SK-N-SH (cell line): ENCODE measurements around the gene GALE.
"Not testable (repeated sequence)": the region's sequence is repeated elsewhere in the genome, so short reads cannot be mapped to it uniquely, and the experiment has no call there.

ENCODE experiments used
- NFIC ChIP-seq: IDR thresholded peaks from 2 replicates; pipeline ENCODE4 v1.4.0; 2012; ENCODE audit warnings: borderline replicate concordance
- POLR2AphosphoS5 ChIP-seq: IDR thresholded peaks from 2 replicates; pipeline ENCODE4 v1.6.1; 2012; ENCODE audit warnings: low read depth, low read length
- RFX5 ChIP-seq: IDR thresholded peaks from 2 replicates; pipeline ENCODE4 v1.6.1; 2012; ENCODE audit warnings: mild to moderate bottlenecking, improper control_type of control experiment, low read length
- TAF1 ChIP-seq: IDR thresholded peaks from 2 replicates; pipeline ENCODE4 v1.6.1; 2012; ENCODE audit warnings: low read depth, mild to moderate bottlenecking, low read length, moderate library complexity, borderline replicate concordance
- TF ChIP-seq, protein P1 (sequence below): fragments of 200-600 bp; sonication (generic); IDR thresholded peaks from 2 replicates; pipeline ENCODE4 v1.6.1; 2017; ENCODE audit warnings: antibody characterized with exemption, mild to moderate bottlenecking, moderate library complexity
- TF ChIP-seq, protein P2 (sequence below): fragments of 150-350 bp; IDR thresholded peaks from 2 replicates; pipeline ENCODE4 v1.6.1; 2017; ENCODE audit warnings: antibody characterized with exemption, low read length, low read depth, borderline replicate concordance

DNA sequence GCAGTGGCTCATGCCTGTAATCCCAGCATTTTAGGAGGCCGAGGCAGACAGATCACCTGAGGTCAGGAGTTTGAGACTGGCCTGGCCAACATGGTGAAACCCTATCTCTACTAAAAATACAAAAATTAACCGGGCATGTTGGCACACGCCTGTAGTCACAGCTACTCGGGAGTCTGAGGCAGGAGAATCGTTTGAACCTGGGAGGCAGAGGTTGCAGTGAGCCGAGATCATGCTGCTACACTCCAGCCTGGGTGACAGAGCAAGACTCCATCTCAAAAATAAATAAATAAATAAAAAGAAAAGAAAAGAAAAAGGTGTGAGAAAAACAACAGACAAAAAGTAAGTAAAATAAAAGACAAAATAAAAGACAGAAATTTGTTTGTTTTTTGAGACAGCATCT lies 33.6 kb upstream of the GALE start:
- not testable (repeated sequence) for TF ChIP-seq TAF1, POLR2AphosphoS5, NFIC, RFX5
- TF ChIP-seq, protein P1, sequence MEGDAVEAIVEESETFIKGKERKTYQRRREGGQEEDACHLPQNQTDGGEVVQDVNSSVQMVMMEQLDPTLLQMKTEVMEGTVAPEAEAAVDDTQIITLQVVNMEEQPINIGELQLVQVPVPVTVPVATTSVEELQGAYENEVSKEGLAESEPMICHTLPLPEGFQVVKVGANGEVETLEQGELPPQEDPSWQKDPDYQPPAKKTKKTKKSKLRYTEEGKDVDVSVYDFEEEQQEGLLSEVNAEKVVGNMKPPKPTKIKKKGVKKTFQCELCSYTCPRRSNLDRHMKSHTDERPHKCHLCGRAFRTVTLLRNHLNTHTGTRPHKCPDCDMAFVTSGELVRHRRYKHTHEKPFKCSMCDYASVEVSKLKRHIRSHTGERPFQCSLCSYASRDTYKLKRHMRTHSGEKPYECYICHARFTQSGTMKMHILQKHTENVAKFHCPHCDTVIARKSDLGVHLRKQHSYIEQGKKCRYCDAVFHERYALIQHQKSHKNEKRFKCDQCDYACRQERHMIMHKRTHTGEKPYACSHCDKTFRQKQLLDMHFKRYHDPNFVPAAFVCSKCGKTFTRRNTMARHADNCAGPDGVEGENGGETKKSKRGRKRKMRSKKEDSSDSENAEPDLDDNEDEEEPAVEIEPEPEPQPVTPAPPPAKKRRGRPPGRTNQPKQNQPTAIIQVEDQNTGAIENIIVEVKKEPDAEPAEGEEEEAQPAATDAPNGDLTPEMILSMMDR: not testable (repeated sequence)
- TF ChIP-seq, protein P2, sequence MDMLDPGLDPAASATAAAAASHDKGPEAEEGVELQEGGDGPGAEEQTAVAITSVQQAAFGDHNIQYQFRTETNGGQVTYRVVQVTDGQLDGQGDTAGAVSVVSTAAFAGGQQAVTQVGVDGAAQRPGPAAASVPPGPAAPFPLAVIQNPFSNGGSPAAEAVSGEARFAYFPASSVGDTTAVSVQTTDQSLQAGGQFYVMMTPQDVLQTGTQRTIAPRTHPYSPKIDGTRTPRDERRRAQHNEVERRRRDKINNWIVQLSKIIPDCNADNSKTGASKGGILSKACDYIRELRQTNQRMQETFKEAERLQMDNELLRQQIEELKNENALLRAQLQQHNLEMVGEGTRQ: not testable (repeated sequence)
